PC-3 (cell line): Measurements from ENCODE around the gene UNC5C. TPM values are rescaled to one million over a fixed set of nuclear protein-coding genes. Genes with fewer than 3 reads are reported as not detected.

ENCODE experiments used
- ATAC-seq: fragments of 200-7000 bp; cut with Tn5 transposase; 2 replicates; pipeline ENCODE4 v1.9.1; 2020; ENCODE audit warnings: mild to moderate bottlenecking, moderate library complexity
- BruUV-seq: library from RNA; stranded (reverse); fragments of 400-500 nt; replicated peaks from 2 replicates; lab custom pipeline; 2021; lab: Mats Ljungman, UMichigan
- CTCF ChIA-PET: fragments of 300-600 bp; sonication (Branson Sonifier 250); formaldehyde crosslinking; loops from one replicate; lab custom pipeline; 2022; ENCODE audit warnings: antibody characterized with exemption; lab: Charles Lee
- POLR2A ChIA-PET: fragments of 300-600 bp; sonication (Branson Sonifier 250); formaldehyde crosslinking; loops from one replicate; lab custom pipeline; 2022; ENCODE audit warnings: antibody characterized with exemption; ENCODE audit not compliant: unreplicated experiment; lab: Charles Lee
- DNase-seq: peaks from one replicate; pipeline ENCODE4 v3.0.0-alpha.2; 2015
- H2AFZ ChIP-seq: fragments of 300-600 bp; sonication (generic); 2 replicates; pipeline ENCODE4 v1.6.0; 2016; ENCODE audit warnings: antibody characterized with exemption, low read length
- H3F3A ChIP-seq: fragments of 300-600 bp; sonication (generic); one replicate; pipeline ENCODE4 v1.6.0; 2017; ENCODE audit warnings: antibody characterized with exemption, low read length, control low read depth, mild to moderate bottlenecking; ENCODE audit not compliant: unreplicated experiment
- H3K27ac ChIP-seq: fragments of 300-600 bp; sonication (generic); 2 replicates; pipeline ENCODE4 v1.5.1; 2016; ENCODE audit warnings: mild to moderate bottlenecking, low read length
- H3K27me3 ChIP-seq: fragments of 300-600 bp; sonication (generic); 2 replicates; pipeline ENCODE4 v1.6.1; 2016; ENCODE audit warnings: low read length, mixed read lengths
- H3K36me3 ChIP-seq: fragments of 300-600 bp; sonication (generic); 2 replicates; pipeline ENCODE4 v1.6.1; 2016; ENCODE audit warnings: low read depth, mixed run types, low read length, mixed read lengths
- H3K4me1 ChIP-seq: fragments of 300-600 bp; sonication (generic); 2 replicates; pipeline ENCODE4 v1.5.1; 2016; ENCODE audit warnings: low read length; ENCODE audit not compliant: insufficient read depth
- H3K4me2 ChIP-seq: fragments of 300-600 bp; sonication (generic); 2 replicates; pipeline ENCODE4 v1.6.0; 2016; ENCODE audit warnings: low read length
- H3K4me3 ChIP-seq: fragments of 300-600 bp; sonication (generic); 2 replicates; pipeline ENCODE4 v1.5.1; 2016; ENCODE audit warnings: mild to moderate bottlenecking, low read length, mixed read lengths
- H3K79me2 ChIP-seq: fragments of 300-600 bp; sonication (generic); 2 replicates; pipeline ENCODE4 v1.6.1; 2017; ENCODE audit warnings: low read length, mixed read lengths
- H3K9ac ChIP-seq: fragments of 300-600 bp; sonication (generic); 2 replicates; pipeline ENCODE4 v1.6.0; 2016; ENCODE audit warnings: mild to moderate bottlenecking, low read length
- H3K9me2 ChIP-seq: fragments of 300-600 bp; sonication (generic); replicated peaks from 2 replicates; pipeline ENCODE4 v1.6.1; 2016; ENCODE audit warnings: mixed run types, low read length, mixed read lengths
- H3K9me3 ChIP-seq: fragments of 300-600 bp; sonication (generic); 2 replicates; pipeline ENCODE4 v1.6.1; 2016; ENCODE audit warnings: low read length, mixed read lengths
- H4K20me1 ChIP-seq: fragments of 300-600 bp; sonication (generic); 2 replicates; pipeline ENCODE4 v1.6.1; 2016; ENCODE audit warnings: low read length, mixed read lengths
- EZH2 ChIP-seq: fragments of 300-600 bp; sonication (generic); IDR thresholded peaks from one replicate; pipeline ENCODE4 v1.6.1; 2017; ENCODE audit warnings: antibody characterized with exemption, mild to moderate bottlenecking, low read length; ENCODE audit not compliant: unreplicated experiment
- EZH2phosphoT487 ChIP-seq: fragments of 300-600 bp; sonication (generic); IDR thresholded peaks from 2 replicates; pipeline ENCODE4 v1.6.1; 2018; ENCODE audit warnings: mild to moderate bottlenecking, antibody characterized with exemption, low read length, borderline replicate concordance
- intact Hi-C: fragments of 100-400 bp; cut with micrococcal nuclease; formaldehyde crosslinking; loops from 2 replicates; pipeline ENCODE4 v1.9.0; 2023
- total RNA-seq: library from RNA; depleted of rRNA; stranded (reverse); fragments of >200 nt; gene quantifications from 2 replicates; pipeline ENCODE4 v1.2.3, GENCODE V29; 2014
- TF ChIP-seq, protein P1 (sequence below): fragments of 300-600 bp; sonication (generic); conservative IDR thresholded peaks from 2 replicates; pipeline ENCODE4 v1.5.1; 2017; ENCODE audit warnings: antibody characterized with exemption, low read depth, mild to moderate bottlenecking, low read length

UNC5C gene
- total RNA-seq, 1 experiment from 2014 or later, result not detected

DNA sequence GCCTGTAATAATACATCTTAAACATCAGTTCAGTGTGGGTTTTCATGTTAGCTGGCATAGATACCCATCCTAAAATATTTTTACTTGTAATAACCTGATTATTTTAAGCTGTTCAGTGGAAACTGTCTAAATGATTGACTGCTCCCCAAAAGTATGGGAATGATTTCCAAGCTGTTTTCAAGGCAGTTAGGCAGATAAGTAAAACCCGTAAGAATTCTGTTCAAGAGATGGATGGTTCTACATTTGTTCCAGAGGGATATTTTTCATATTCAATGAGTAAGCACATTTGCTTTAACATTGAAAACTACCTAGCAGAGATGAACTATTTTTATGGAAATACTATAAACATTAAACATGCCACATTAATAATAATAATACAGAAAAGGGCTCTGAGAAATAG is 161.1 kb downstream of the UNC5C start:
- Histone ChIP-seq H3K27ac (no peak overlapping the region), H3K4me3 (no peak overlapping the region), H2AFZ (no peak overlapping the region), H3K9ac (no peak overlapping the region), H3K9me3 (no peaks in the 10 kb centered on the region), H3K4me1 (no peaks in the 10 kb centered on the region), H3F3A (no peaks in the 10 kb centered on the region), H3K79me2 (no peaks in the 10 kb centered on the region), H3K36me3 (no peaks in the 10 kb centered on the region), H3K4me2 (no peak overlapping the region), H4K20me1 (no peaks in the 10 kb centered on the region), H3K27me3 (no peaks in the 10 kb centered on the region), H3K9me2 (no peaks in the 10 kb centered on the region)
- TF ChIP-seq EZH2phosphoT487 (no peak), EZH2 (no peak)
- TF ChIP-seq, protein P1, sequence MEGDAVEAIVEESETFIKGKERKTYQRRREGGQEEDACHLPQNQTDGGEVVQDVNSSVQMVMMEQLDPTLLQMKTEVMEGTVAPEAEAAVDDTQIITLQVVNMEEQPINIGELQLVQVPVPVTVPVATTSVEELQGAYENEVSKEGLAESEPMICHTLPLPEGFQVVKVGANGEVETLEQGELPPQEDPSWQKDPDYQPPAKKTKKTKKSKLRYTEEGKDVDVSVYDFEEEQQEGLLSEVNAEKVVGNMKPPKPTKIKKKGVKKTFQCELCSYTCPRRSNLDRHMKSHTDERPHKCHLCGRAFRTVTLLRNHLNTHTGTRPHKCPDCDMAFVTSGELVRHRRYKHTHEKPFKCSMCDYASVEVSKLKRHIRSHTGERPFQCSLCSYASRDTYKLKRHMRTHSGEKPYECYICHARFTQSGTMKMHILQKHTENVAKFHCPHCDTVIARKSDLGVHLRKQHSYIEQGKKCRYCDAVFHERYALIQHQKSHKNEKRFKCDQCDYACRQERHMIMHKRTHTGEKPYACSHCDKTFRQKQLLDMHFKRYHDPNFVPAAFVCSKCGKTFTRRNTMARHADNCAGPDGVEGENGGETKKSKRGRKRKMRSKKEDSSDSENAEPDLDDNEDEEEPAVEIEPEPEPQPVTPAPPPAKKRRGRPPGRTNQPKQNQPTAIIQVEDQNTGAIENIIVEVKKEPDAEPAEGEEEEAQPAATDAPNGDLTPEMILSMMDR, result no peak
- intact Hi-C loops, result no loop called here
- CTCF ChIA-PET, result no interaction called here
- POLR2A ChIA-PET, result no interaction called here
- DNase-seq (no peak), ATAC-seq (no peak)
- BruUV-seq, result no TSS peak

DNA sequence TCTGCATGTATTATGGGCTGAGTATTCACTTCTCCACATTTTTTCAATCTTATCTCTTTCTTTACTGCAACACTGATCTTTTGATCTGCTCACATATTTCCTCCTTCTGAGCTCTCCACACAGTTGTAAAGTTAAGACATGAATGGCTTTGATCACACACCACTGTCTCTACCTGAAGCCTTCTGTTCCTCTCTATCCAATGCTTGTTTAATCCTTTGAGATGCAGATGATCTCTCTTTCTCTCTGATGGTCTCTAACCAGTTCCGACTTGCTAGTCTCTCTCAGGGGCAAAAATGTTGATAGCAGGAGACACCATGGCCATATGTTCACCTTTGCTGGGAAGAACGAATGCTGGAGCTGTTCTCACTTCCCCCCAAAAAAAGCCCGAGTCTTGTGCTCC is 162.4 kb downstream of the UNC5C start:
- no peak overlapping the region for H3K9ac ChIP-seq
- H3K36me3 ChIP-seq, result no peaks in the 10 kb centered on the region
- H4K20me1 ChIP-seq, result no peaks in the 10 kb centered on the region
- no peaks in the 10 kb centered on the region for H3K9me3 ChIP-seq
- DNase-seq, result no peak
- H2AFZ ChIP-seq, result no peak overlapping the region
- ATAC-seq, result no peak
- H3K79me2 ChIP-seq, result no peaks in the 10 kb centered on the region
- H3K4me3 ChIP-seq, result no peak overlapping the region
- intact Hi-C loops, result no loop called here
- TF ChIP-seq, protein P1, result no peak
- TF ChIP-seq EZH2, result no peak
- TF ChIP-seq EZH2phosphoT487, result no peak
- no peaks in the 10 kb centered on the region for H3F3A ChIP-seq
- no TSS peak for BruUV-seq
- no peak overlapping the region for H3K4me2 ChIP-seq
- H3K27ac ChIP-seq, result no peak overlapping the region
- ChIA-PET CTCF (no interaction called here), POLR2A (no interaction called here)
- H3K4me1 ChIP-seq, result no peaks in the 10 kb centered on the region
- no peaks in the 10 kb centered on the region for H3K27me3 ChIP-seq
- H3K9me2 ChIP-seq, result no peaks in the 10 kb centered on the region

DNA sequence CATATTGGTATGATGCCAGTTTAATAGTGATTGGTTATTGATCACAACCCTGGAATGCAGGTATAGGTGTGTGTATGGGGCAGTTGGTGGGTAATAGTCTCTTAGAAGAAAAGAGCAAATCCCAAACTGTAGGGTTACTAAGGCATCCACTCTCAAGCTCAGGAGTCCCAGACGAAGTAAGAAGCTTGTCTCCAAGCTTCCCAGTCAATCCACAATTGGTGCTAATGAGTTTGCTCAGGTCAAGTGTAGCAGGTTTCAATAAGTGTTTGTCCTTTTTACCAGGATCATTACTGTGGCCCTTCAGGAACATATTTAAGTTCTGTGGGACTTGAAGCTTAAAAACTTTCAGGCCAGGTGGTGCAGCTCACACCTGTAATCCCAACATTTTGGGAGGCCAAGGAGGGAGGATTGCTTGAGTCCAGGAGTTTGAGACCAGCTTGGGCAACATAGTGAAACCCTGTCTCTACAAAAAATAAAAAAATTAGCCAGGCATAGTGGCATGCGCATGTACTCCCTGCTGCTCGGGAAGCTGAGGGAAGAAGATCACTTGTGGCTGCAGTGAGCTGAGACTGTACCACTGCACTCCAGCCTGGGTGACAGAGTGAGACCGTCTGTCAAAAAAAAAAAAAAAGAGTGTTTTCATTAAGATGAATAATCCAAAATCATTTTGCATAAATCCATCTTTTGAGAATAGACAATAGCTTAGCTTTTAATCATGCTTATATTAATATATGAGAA is 166.8 kb downstream of the UNC5C start:
- no peaks in the 10 kb centered on the region for H3K36me3 ChIP-seq
- H3K4me3 ChIP-seq, result no peak overlapping the region
- H3K79me2 ChIP-seq, result no peaks in the 10 kb centered on the region
- no peaks in the 10 kb centered on the region for H3K4me1 ChIP-seq
- H2AFZ ChIP-seq, result no peak overlapping the region
- no TSS peak for BruUV-seq
- no peaks in the 10 kb centered on the region for H3F3A ChIP-seq
- ATAC-seq (no peak), DNase-seq (no peak)
- intact Hi-C loops, result no loop called here
- no peaks in the 10 kb centered on the region for H3K27me3 ChIP-seq
- ChIA-PET POLR2A (no interaction called here), CTCF (no interaction called here)
- H3K9me2 ChIP-seq, result no peaks in the 10 kb centered on the region
- H3K9ac ChIP-seq, result no peak overlapping the region
- H3K27ac ChIP-seq, result no peak overlapping the region
- H3K4me2 ChIP-seq, result no peak overlapping the region
- TF ChIP-seq, protein P1, result no peak
- TF ChIP-seq EZH2phosphoT487, result no peak
- no peak for TF ChIP-seq EZH2
- no peaks in the 10 kb centered on the region for H4K20me1 ChIP-seq
- no peaks in the 10 kb centered on the region for H3K9me3 ChIP-seq
